HUES64 (cell line): ENCODE results near the gene SCNN1B.
"Not testable (repeated sequence)": the region's sequence is repeated elsewhere in the genome, so short reads cannot be mapped to it uniquely, and the experiment has no call there.

ENCODE experiments used
- H3K27ac ChIP-seq: 2 replicates; pipeline ENCODE4 v1.7.0; 2013; ENCODE audit warnings: low read depth, low read length, inconsistent platforms
- H3K27me3 ChIP-seq: 2 replicates; pipeline ENCODE4 v1.6.1; 2013; ENCODE audit warnings: mild to moderate bottlenecking, low read length; ENCODE audit not compliant: insufficient read depth
- H3K36me3 ChIP-seq: 2 replicates; pipeline ENCODE4 v1.6.1; 2013; ENCODE audit warnings: mild to moderate bottlenecking, low read length; ENCODE audit not compliant: insufficient read depth
- H3K4me1 ChIP-seq: 2 replicates; pipeline ENCODE4 v1.6.1; 2013; ENCODE audit warnings: mild to moderate bottlenecking, low read length, moderate library complexity; ENCODE audit not compliant: insufficient read depth
- H3K4me3 ChIP-seq: 2 replicates; pipeline ENCODE4 v1.5.1; 2013; ENCODE audit warnings: mild to moderate bottlenecking, low read length, moderate library complexity
- H3K9ac ChIP-seq: 2 replicates; pipeline ENCODE4 v1.6.1; 2013; ENCODE audit warnings: mild to moderate bottlenecking, low read depth, low read length
- H3K9me3 ChIP-seq: 2 replicates; pipeline ENCODE4 v1.6.1; 2013; ENCODE audit warnings: low read depth, low read length; ENCODE audit not compliant: insufficient read depth
- WGBS: fragments of 150-250, 120-280 bp; methylation state at CpG from one replicate; pipeline ENCODE4 v1.1.7; 2013; ENCODE audit warnings: missing lambda C conversion rate; 5-methylcytosine and 5-hydroxymethylcytosine counted together

SCNN1B gene

DNA sequence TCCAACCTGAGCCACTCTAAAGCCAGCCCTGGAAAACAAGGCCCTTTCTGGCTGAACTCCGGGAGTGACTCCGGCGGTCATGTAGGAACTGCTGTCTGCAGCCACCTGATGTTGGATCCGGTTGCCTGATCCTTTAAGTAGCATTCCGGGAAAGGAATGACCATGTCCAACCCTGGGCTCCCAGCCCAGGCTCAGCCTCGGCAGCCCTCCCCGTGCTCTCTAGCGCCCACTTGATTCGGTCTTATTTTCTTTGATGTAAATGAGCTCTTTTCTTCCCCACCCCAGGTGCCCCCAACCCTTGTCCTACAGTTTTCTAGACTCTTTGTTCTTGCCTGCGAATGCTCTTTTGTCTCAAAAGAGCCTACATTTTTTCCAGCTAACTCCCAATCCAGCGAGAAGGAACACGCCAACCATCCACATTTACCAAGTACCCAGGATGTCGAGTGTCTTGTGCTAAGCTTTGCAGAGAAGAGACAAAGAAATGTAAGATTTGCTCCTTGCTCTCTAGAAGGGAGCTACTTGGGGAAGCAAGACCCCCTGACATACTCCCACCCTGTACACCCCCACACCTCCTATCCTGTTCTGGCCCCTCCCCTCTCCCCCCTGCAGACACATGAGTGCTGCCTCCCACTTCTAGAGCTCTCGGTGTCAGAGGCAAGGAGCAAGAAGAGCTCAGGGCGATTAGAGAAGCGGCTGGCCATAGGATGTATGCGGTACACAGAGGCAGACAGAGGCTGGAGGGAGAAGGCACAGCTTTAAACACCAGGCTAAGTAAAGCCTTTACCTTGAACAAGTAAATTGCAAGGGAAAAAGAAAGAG, 97.1 kb downstream of the SCNN1B start:
- whole genome bisulfite sequencing = 16% methylated on average over 17 of the region's 17 CpGs
- peak overlapping the region; percentile 29; the same call in 1 of the 2 replicates for H3K4me3 ChIP-seq
- H3K36me3 ChIP-seq = peaks cover 57% of the 10 kb centered on the region
- peaks cover 26% of the 10 kb centered on the region for H3K4me1 ChIP-seq
- peak overlapping the region; percentile 55 for H3K9ac ChIP-seq
- H3K27ac ChIP-seq = peak overlapping the region; percentile 69
- no peaks in the 10 kb centered on the region for H3K27me3 ChIP-seq
- no peaks in the 10 kb centered on the region for H3K9me3 ChIP-seq

DNA sequence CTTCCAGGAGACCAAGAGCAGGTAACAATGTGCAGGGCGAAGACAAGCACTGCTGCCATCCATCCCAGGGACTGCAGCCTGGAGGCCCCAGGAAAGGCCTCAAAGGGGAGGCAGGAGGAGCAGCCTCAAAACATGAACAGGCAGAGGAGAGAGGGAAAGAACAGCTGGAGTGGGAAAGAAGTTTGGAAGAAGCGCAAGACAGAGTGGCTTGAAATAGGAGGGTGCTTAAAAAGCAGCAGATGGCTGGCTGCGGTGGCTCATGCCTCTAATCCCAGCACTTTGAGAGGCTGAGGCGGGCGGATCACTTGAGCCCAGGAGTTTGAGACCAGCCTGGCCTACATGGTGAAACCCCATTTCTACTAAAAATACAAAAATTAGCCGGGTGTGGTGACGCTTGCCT, 98.3 kb downstream of the SCNN1B start:
- H3K4me3 ChIP-seq, H3K27me3 ChIP-seq, H3K27ac ChIP-seq, H3K9me3 ChIP-seq, H3K9ac ChIP-seq: not testable (repeated sequence)
- peaks cover 58% of the 10 kb centered on the region for H3K36me3 ChIP-seq
- peaks cover 26% of the 10 kb centered on the region for H3K4me1 ChIP-seq
- WGBS = 93% methylated on average over 7 of the region's 7 CpGs

DNA sequence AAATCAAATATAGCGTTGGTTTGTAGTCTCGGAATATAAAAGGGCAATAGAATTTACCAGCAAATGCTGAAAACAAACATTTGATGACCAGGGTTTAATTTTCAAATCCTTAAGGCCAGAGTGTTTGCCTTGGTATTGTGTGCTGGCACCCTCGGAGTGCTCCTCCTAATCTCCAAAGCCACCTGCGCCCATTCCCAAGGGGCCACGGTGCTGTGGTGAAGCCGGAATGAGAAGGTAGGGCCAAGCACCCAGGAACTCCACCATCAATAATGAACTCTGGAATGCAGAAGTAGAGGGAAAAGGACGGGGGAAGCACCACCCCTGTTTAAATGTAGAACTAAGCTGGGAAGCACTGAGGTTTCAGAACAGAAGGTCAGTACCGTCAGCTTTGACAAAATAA, 99.0 kb downstream of the SCNN1B start:
- Histone ChIP-seq H3K36me3 (peaks cover 57% of the 10 kb centered on the region), H3K27ac (no peak overlapping the region), H3K9me3 (no peaks in the 10 kb centered on the region), H3K9ac (no peak overlapping the region; the same call in 1 of the 2 replicates), H3K4me3 (no peak overlapping the region), H3K27me3 (no peaks in the 10 kb centered on the region), H3K4me1 (peaks cover 26% of the 10 kb centered on the region)
- 97% methylated on average over 6 of the region's 8 CpGs for WGBS

- peaks cover 26% of the 10 kb centered on the region for H3K4me1 ChIP-seq
- 92% methylated on average over 2 of the region's 2 CpGs for WGBS
- no peak overlapping the region for H3K4me3 ChIP-seq
- H3K36me3 ChIP-seq = peaks cover 65% of the 10 kb centered on the region
- no peak overlapping the region for H3K9ac ChIP-seq
- no peaks in the 10 kb centered on the region for H3K9me3 ChIP-seq
- H3K27me3 ChIP-seq = no peaks in the 10 kb centered on the region
- no peak overlapping the region for H3K27ac ChIP-seq
These were observed 100.0 kb downstream of the SCNN1B start for GRCh38 chr16:23402100-23402499.

DNA sequence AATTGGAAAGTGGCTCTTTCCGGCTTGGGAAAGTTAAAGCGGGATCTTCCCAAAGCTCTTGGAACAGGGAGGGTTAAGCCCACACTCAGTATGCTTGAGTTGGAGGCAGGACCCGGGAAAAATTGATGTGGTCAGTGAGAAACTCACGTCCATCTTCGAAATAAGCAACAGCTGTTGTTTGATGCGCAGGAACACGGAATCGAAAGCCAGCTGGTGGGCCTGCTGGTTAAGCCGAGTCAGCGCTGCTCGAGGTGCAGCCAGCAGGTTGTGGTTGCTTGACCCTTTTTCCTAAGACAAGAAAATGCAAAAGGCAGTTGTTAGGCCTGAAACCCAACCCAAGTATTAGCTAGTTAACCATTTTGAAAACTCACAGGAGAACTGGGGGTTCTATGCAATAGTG, 101.4 kb downstream of the SCNN1B start:
- Histone ChIP-seq H3K9me3 (no peaks in the 10 kb centered on the region), H3K4me3 (no peak overlapping the region), H3K36me3 (peaks cover 60% of the 10 kb centered on the region), H3K4me1 (peaks cover 25% of the 10 kb centered on the region), H3K9ac (no peak overlapping the region), H3K27me3 (no peaks in the 10 kb centered on the region), H3K27ac (no peak overlapping the region)
- WGBS = 94% methylated on average over 11 of the region's 11 CpGs

GRCh38 chr16:23406024-23406423, 103.9 kb downstream of the SCNN1B start:
- no peak overlapping the region for H3K27ac ChIP-seq
- no peak overlapping the region for H3K4me3 ChIP-seq
- peaks cover 66% of the 10 kb centered on the region for H3K36me3 ChIP-seq
- H3K9me3 ChIP-seq = no peaks in the 10 kb centered on the region
- H3K9ac ChIP-seq = no peak overlapping the region
- WGBS = 92% methylated on average over 2 of the region's 2 CpGs
- peaks cover 20% of the 10 kb centered on the region for H3K4me1 ChIP-seq
- H3K27me3 ChIP-seq = no peaks in the 10 kb centered on the region

DNA sequence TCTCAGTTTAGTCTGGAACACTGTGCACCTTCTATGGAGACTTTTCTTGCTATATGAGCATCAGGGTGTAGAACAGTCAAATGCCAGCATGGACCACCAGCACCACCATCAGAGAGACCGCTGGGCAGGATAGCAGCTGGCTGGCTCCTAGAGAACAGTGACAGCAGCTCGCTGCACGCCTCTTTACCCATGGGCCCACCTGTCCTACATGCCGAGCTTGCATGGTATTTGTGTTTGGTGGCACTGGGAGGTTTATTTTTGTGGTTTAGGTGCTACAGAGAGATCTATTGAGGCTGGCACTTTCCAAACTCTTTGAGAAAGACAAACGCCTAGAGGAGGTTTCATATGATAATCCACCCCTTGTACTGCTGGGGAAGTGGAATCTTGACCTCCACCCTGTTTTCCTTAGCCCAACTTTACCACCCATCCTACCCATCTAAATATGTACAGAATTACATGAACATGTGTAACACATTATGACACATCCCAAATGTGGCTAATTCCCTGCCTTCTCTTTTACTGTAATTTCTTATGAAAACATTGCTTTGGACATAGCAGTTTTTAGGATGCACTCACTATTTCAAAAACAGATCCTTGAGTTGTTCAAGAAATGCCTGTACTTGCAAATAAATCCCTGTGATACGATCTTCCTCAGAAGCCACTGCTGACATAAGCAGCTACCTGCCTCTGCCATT, 104.6 kb downstream of the SCNN1B start:
- Histone ChIP-seq H3K36me3 (peaks cover 66% of the 10 kb centered on the region), H3K9ac (no peak overlapping the region), H3K4me3 (no peak overlapping the region), H3K4me1 (peaks cover 14% of the 10 kb centered on the region), H3K9me3 (no peaks in the 10 kb centered on the region), H3K27me3 (no peaks in the 10 kb centered on the region), H3K27ac (no peak overlapping the region)
- 96% methylated on average over 6 of the region's 6 CpGs for WGBS

GRCh38 chr16:23407436-23408127, 105.5 kb downstream of the SCNN1B start:
- Histone ChIP-seq H3K9ac (no peak overlapping the region), H3K4me3 (no peak overlapping the region), H3K27ac (no peak overlapping the region), H3K27me3 (no peaks in the 10 kb centered on the region), H3K9me3 (no peaks in the 10 kb centered on the region), H3K36me3 (peaks cover 66% of the 10 kb centered on the region), H3K4me1 (peaks cover 14% of the 10 kb centered on the region)
- WGBS = 96% methylated on average over 8 of the region's 9 CpGs

DNA sequence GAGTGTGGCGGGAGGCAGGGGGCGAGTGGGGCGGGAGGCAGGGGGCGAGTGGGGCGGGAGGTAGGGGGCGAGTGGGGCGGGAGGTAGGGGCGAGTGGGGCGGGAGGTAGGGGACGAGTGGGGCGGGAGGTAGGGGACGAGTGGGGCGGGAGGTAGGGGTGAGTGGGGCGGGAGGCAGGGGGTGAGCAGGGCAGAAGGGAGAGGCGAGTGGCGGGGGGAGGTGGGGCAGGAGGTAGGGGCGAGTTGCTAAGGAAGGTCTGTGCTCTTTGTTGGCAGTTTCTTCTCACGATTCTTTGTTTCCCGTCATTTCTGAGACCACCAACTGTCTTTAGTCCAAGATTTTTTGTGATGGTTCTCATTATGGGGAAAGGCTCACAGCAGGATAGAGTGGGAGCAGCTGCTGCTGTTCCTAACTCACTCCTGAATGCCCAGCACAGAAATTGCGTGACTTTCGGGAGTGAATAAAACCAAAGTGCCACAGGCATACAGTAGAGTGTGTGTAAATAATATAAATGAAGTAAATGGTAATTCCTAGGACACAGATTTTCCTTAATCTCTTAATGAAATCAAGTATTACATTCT, 106.2 kb downstream of the SCNN1B start:
- peaks cover 65% of the 10 kb centered on the region for H3K36me3 ChIP-seq
- H3K27me3 ChIP-seq = no peaks in the 10 kb centered on the region
- peaks cover 14% of the 10 kb centered on the region for H3K4me1 ChIP-seq
- H3K9ac ChIP-seq = 0 out of 2 replicates have a peak overlapping the region, but pooled peaks have one; percentile 25
- no peak overlapping the region for H3K4me3 ChIP-seq
- H3K27ac ChIP-seq = peak overlapping the region; percentile 63; the same call in 1 of the 2 replicates
- WGBS = 85% methylated on average over 14 of the region's 21 CpGs
- H3K9me3 ChIP-seq = no peaks in the 10 kb centered on the region

- 0 out of 2 replicates have a peak overlapping the region, but pooled peaks have one; percentile 25 for H3K9ac ChIP-seq
- H3K4me3 ChIP-seq = no peak overlapping the region
- no peaks in the 10 kb centered on the region for H3K9me3 ChIP-seq
- 87% methylated on average over 6 of the region's 7 CpGs for WGBS
- peaks cover 66% of the 10 kb centered on the region for H3K36me3 ChIP-seq
- H3K27ac ChIP-seq = peak overlapping the region; percentile 63; the same call in 1 of the 2 replicates
- no peaks in the 10 kb centered on the region for H3K27me3 ChIP-seq
- peaks cover 14% of the 10 kb centered on the region for H3K4me1 ChIP-seq
These were observed 106.8 kb downstream of the SCNN1B start for GRCh38 chr16:23408823-23409298.
